ENCODE data around the gene CCDC34.
"Not testable (repeated sequence)": the region's sequence is repeated elsewhere in the genome, so short reads cannot be mapped to it uniquely, and the experiment has no call there.

The CCDC34 gene

GRCh38 chr11:27321340-27321739 lies 41.7 kb downstream of the CCDC34 start:
- DNase-seq = not testable (repeated sequence)

- no peak for DNase-seq
Measured at GRCh38 chr11:27319072-27319471, 43.9 kb downstream of the CCDC34 start.

GRCh38 chr11:27317751-27318150 lies 45.3 kb downstream of the CCDC34 start:
- DNase-seq = no peak

- DNase-seq = no peak
Measured at GRCh38 chr11:27315836-27316235, 47.2 kb downstream of the CCDC34 start.

- no peak for DNase-seq
Measured at GRCh38 chr11:27313157-27313821, 49.7 kb downstream of the CCDC34 start.

- DNase-seq = no peak
Measured at GRCh38 chr11:27312110-27312509, 50.9 kb downstream of the CCDC34 start.

GRCh38 chr11:27310707-27311106 lies 52.3 kb downstream of the CCDC34 start:
- no peak for DNase-seq

- no peak for DNase-seq
Measured at GRCh38 chr11:27310182-27310581, 52.8 kb downstream of the CCDC34 start.

- no peak for DNase-seq
Measured at GRCh38 chr11:27309046-27309445, 54.0 kb downstream of the CCDC34 start.

GRCh38 chr11:27307232-27307631 lies 55.8 kb downstream of the CCDC34 start:
- no peak for DNase-seq

GRCh38 chr11:27305751-27306150 lies 57.3 kb downstream of the CCDC34 start:
- no peak for DNase-seq

GRCh38 chr11:27304514-27304913 lies 58.5 kb downstream of the CCDC34 start:
- DNase-seq = no peak

- DNase-seq = no peak
Measured at GRCh38 chr11:27303903-27304302, 59.1 kb downstream of the CCDC34 start.

GRCh38 chr11:27300974-27301373 lies 62.0 kb downstream of the CCDC34 start:
- no peak for DNase-seq

- DNase-seq = no peak
Measured at GRCh38 chr11:27297616-27298015, 65.4 kb downstream of the CCDC34 start.

- peak in 1 of 2 experiments; percentile 13 for DNase-seq
Measured at GRCh38 chr11:27296497-27296896, 66.5 kb downstream of the CCDC34 start.

GRCh38 chr11:27295928-27296327 lies 67.1 kb downstream of the CCDC34 start:
- DNase-seq = no peak

- no peak for DNase-seq
Measured at GRCh38 chr11:27294654-27295053, 68.4 kb downstream of the CCDC34 start.

GRCh38 chr11:27293515-27294417 lies 69.2 kb downstream of the CCDC34 start:
- no peak for DNase-seq

- no peak for DNase-seq
Measured at GRCh38 chr11:27292637-27293010, 70.4 kb downstream of the CCDC34 start.

- DNase-seq = no peak
Measured at GRCh38 chr11:27291954-27292636, 70.9 kb downstream of the CCDC34 start.

- DNase-seq = no peak
Measured at GRCh38 chr11:27291302-27291889, 71.6 kb downstream of the CCDC34 start.
